Gastrocnemius medialis (tissue), 4 donors: Measurements from ENCODE around the gene KCNQ2. TPM values are rescaled to one million over a fixed set of nuclear protein-coding genes. Genes with fewer than 3 reads are reported as not detected.

ENCODE experiments used
- ATAC-seq, 2 donors: fragments of 150-250 bp; one replicate each; pipeline ENCODE4 v1.9.1; 2016
- DNase-seq, 2 donors: peaks; one replicate each; pipeline ENCODE4 v3.0.0-alpha.2; 2019
- H3K27ac ChIP-seq, 4 donors: fragments of 200-600 bp; sonication (generic); 1 replicate in 1 of 4; 2 replicates in 3 of 4; pipeline ENCODE4 v1.5.1; 2016 to 2018; ENCODE audit warnings: mild to moderate bottlenecking in 2 of 4, moderate library complexity in 1 of 4
- H3K27me3 ChIP-seq, 3 donors: fragments of 200-600 bp; sonication (generic) in 2 of 3; 1 replicate in 1 of 3; 2 replicates in 2 of 3; pipeline versions ENCODE4 v1.5.1 to v1.6.0; 2016 to 2019; ENCODE audit warnings: mild to moderate bottlenecking in 1 of 3, moderate library complexity in 1 of 3
- H3K36me3 ChIP-seq, 2 donors: fragments of 200-600 bp; sonication (generic) in 1 of 2; one replicate each; pipeline ENCODE4 v1.5.1; 2017 to 2018
- H3K4me1 ChIP-seq, 2 donors: fragments of 200-600 bp; sonication (generic) in 1 of 2; one replicate each; pipeline ENCODE4 v1.5.1; 2016 to 2017; ENCODE audit warnings: mild to moderate bottlenecking in 2 of 2
- H3K4me3 ChIP-seq, 4 donors: fragments of 200-600 bp; sonication (generic) in 3 of 4; 1 replicate in 1 of 4; 2 replicates in 3 of 4; pipeline ENCODE4 v1.5.1; 2016 to 2019; ENCODE audit warnings: mild to moderate bottlenecking in 2 of 4
- H3K9me3 ChIP-seq, 3 donors: fragments of 200-600 bp; sonication (generic) in 2 of 3; 1 replicate in 1 of 3; 2 replicates in 2 of 3; pipeline ENCODE4 v1.5.1; 2016 to 2019
- CTCF ChIP-seq, 5 experiments: fragments of 450-650 bp in 3 of 5; fragments of 200-600 bp in 2 of 5; sonication (generic) in 2 of 5; IDR thresholded peaks in 4 of 5; conservative IDR thresholded peaks in 1 of 5; 1 replicate in 4 of 5; 2 replicates in 1 of 5; pipeline ENCODE4 v1.5.1; 2016 to 2019; ENCODE audit warnings: antibody characterized with exemption in 5 of 5, mild to moderate bottlenecking in 3 of 5, moderate library complexity in 3 of 5
- POLR2A ChIP-seq, 2 donors: fragments of 450-650 bp; IDR thresholded peaks; one replicate each; pipeline ENCODE4 v1.6.1; 2017; ENCODE audit warnings: antibody characterized with exemption in 2 of 2, mild to moderate bottlenecking in 2 of 2, moderate library complexity in 2 of 2
- in situ Hi-C, 4 donors: fragments of 200-750 bp; cut with MboI; loops; one replicate each; pipeline versions ENCODE4 v1.15.0 to v1.8.0; 2017; ENCODE audit warnings: low sequenced_read_pairs in 4 of 4
- intact Hi-C: fragments of 100-400 bp; cut with DNase I; formaldehyde crosslinking; loops from one replicate; pipeline ENCODE4 v1.15.1; 2023; ENCODE audit warnings: low total_unique reads
- total RNA-seq, 4 donors: library from RNA; depleted of rRNA; stranded (reverse); fragments of >200 nt; gene quantifications; one replicate each; pipeline versions ENCODE4 v1.1.0 to v1.2.3, GENCODE V29; 2016

KCNQ2 gene
- total RNA-seq, 4 donors from 2014 or later, result not detected

- Histone ChIP-seq H3K4me3 (no peak overlapping the region), H3K27me3 (peaks cover 13 to 23% (median 15%) of the 10 kb centered on the region in 3 donors), H3K36me3 (no peaks in the 10 kb centered on the region), H3K9me3 (no peaks in the 10 kb centered on the region), H3K27ac (no peak overlapping the region), H3K4me1 (no peaks in the 10 kb centered on the region)
- intact Hi-C loops, result no loop called here
- in situ Hi-C loops, result no loop called here
- no peak for ATAC-seq
- no peak for TF ChIP-seq POLR2A (IDR thresholded peaks at IDR 0.05)
- no peak for TF ChIP-seq CTCF (IDR thresholded peaks at IDR 0.05 in 4 of 5, conservative IDR thresholded peaks at IDR 0.05 in 1 of 5)
- no peak for DNase-seq
These were observed 46.5 kb downstream of the KCNQ2 start for GRCh38 chr20:63425846-63426485.

GRCh38 chr20:63424613-63425012 is 47.8 kb downstream of the KCNQ2 start:
- Histone ChIP-seq H3K9me3 (no peaks in the 10 kb centered on the region), H3K27ac (no peak overlapping the region), H3K4me3 (no peak overlapping the region), H3K4me1 (no peaks in the 10 kb centered on the region), H3K27me3 (peaks cover 17 to 27% (median 21%) of the 10 kb centered on the region in 3 donors), H3K36me3 (no peaks in the 10 kb centered on the region)
- intact Hi-C loops, result no loop called here
- TF ChIP-seq POLR2A (IDR thresholded peaks at IDR 0.05), result no peak
- TF ChIP-seq CTCF (IDR thresholded peaks at IDR 0.05 in 4 of 5, conservative IDR thresholded peaks at IDR 0.05 in 1 of 5), result no peak
- ATAC-seq (no peak), DNase-seq (no peak)
- in situ Hi-C loops, result no loop called here

GRCh38 chr20:63423751-63424150 is 48.7 kb downstream of the KCNQ2 start:
- intact Hi-C loops, result no loop called here
- Histone ChIP-seq H3K4me1 (no peaks in the 10 kb centered on the region), H3K4me3 (no peak overlapping the region), H3K27ac (no peak overlapping the region), H3K36me3 (no peaks in the 10 kb centered on the region), H3K9me3 (no peaks in the 10 kb centered on the region), H3K27me3 (peaks cover 17 to 32% (median 21%) of the 10 kb centered on the region in 3 donors)
- in situ Hi-C loops, result no loop called here
- ATAC-seq, result no peak
- no peak for DNase-seq
- TF ChIP-seq POLR2A (IDR thresholded peaks at IDR 0.05), result no peak
- no peak for TF ChIP-seq CTCF (IDR thresholded peaks at IDR 0.05 in 4 of 5, conservative IDR thresholded peaks at IDR 0.05 in 1 of 5)

GRCh38 chr20:63422653-63423052 is 49.8 kb downstream of the KCNQ2 start:
- ATAC-seq, result no peak
- TF ChIP-seq POLR2A (IDR thresholded peaks at IDR 0.05), result no peak
- TF ChIP-seq CTCF (IDR thresholded peaks at IDR 0.05 in 4 of 5, conservative IDR thresholded peaks at IDR 0.05 in 1 of 5), result no peak
- H3K4me3 ChIP-seq, result no peak overlapping the region
- DNase-seq, result no peak
- H3K9me3 ChIP-seq, result no peaks in the 10 kb centered on the region
- peaks cover 21 to 43% (median 28%) of the 10 kb centered on the region in 3 donors for H3K27me3 ChIP-seq
- in situ Hi-C loops (no loop called here), intact Hi-C loops (no loop called here)
- H3K4me1 ChIP-seq, result no peaks in the 10 kb centered on the region
- H3K36me3 ChIP-seq, result no peaks in the 10 kb centered on the region
- no peak overlapping the region for H3K27ac ChIP-seq

- H3K4me1 ChIP-seq, result no peaks in the 10 kb centered on the region
- no peaks in the 10 kb centered on the region for H3K36me3 ChIP-seq
- peaks cover 28 to 50% (median 34%) of the 10 kb centered on the region in 3 donors for H3K27me3 ChIP-seq
- no peak overlapping the region for H3K27ac ChIP-seq
- H3K4me3 ChIP-seq, result no peak overlapping the region
- no peak for ATAC-seq
- intact Hi-C loops, result no loop called here
- no peaks in the 10 kb centered on the region for H3K9me3 ChIP-seq
- in situ Hi-C loops, result no loop called here
- DNase-seq, result no peak
- TF ChIP-seq POLR2A (IDR thresholded peaks at IDR 0.05) (no peak), CTCF (IDR thresholded peaks at IDR 0.05 in 4 of 5, conservative IDR thresholded peaks at IDR 0.05 in 1 of 5) (no peak)
These were observed 50.5 kb downstream of the KCNQ2 start for GRCh38 chr20:63421913-63422312.
